ENCODE results near the gene SLC6A3. TPM values are rescaled to one million over a fixed set of nuclear protein-coding genes. Genes with fewer than 3 reads are reported as not detected.

Gene SLC6A3
- total and polyA plus RNA-seq, 9 of the 15 experiments (the other 6 are each of a cell fraction or from before 2014, with no cell fraction given) = not detected

GRCh38 chr5:1368756-1369155 lies 76.5 kb downstream of the SLC6A3 start (continued):
- TF ChIP-seq CHAMP1 (IDR thresholded peaks at IDR 0.05) (no peak), ZNF174 (CRISPR knock-in tag; IDR thresholded peaks at IDR 0.05) (no peak), PRPF4 (IDR thresholded peaks at IDR 0.05; ENCODE audit: insufficient read depth, low read depth, low read length, poor library complexity, severe bottlenecking) (no peak), ZKSCAN8 (CRISPR knock-in tag; IDR thresholded peaks at IDR 0.05) (no peak), NFRKB (IDR thresholded peaks at IDR 0.05; ENCODE audit: low read depth) (no peak), ZBTB26 (CRISPR knock-in tag; IDR thresholded peaks at IDR 0.05) (no peak)

- no TSS peak for BruUV-seq (replicated peaks)
- Histone ChIP-seq H3K4me1 (replicated peaks in 1 of 2; ENCODE audit: control insufficient read depth in 2 of 2, insufficient read depth in 2 of 2, low read length in 2 of 2) (no peaks in the 10 kb centered on the region; a peak in 1 of 5 replicates), H4K20me1 (replicated peaks; ENCODE audit: control insufficient read depth, insufficient read depth, low read length) (peaks cover 3% of the 10 kb centered on the region), H3K27me3 (ENCODE audit: control insufficient read depth in 2 of 2, insufficient read depth in 2 of 2, low read length in 2 of 2) (peaks cover 65 to 71% of the 10 kb centered on the region in 2 experiments), H3K27ac (ENCODE audit: extremely low read depth, low read depth, low read length) (no peak overlapping the region), H3K4me2 (ENCODE audit: insufficient read depth, low read length) (no peak overlapping the region), H3K4me3 (no peak overlapping the region), H3K36me3 (ENCODE audit: control insufficient read depth, insufficient read depth, low read length) (no peaks in the 10 kb centered on the region), H3K9me3 (replicated peaks; ENCODE audit: control insufficient read depth, insufficient read depth, low read depth, low read length) (no peaks in the 10 kb centered on the region), H2AFZ (ENCODE audit: low read depth, low read length) (no peak overlapping the region), H3K9ac (ENCODE audit: insufficient read depth in 1 of 2, low read depth in 2 of 2, low read length in 2 of 2) (no peak overlapping the region), H3K79me2 (ENCODE audit: control insufficient read depth, insufficient read depth, low read length) (no peaks in the 10 kb centered on the region), H3K9me1 (ENCODE audit: control insufficient read depth, insufficient read depth, low read length) (no peaks in the 10 kb centered on the region)
- CTCF ChIA-PET (ENCODE audit: low intra/inter-chr PET ratio) = no interaction called here
- in situ Hi-C loops (cut with MboI) (no loop called here), intact Hi-C loops (cut with micrococcal nuclease) (no loop called here)
- WGBS (ENCODE audit: insufficient coverage, low coverage, missing lambda C conversion rate) = 5% methylated on average over 7 of the region's 7 CpGs
- POLR2A ChIA-PET = no interaction called here
- FAIRE-seq (no peak), ATAC-seq (no peak), DNase-seq (ENCODE audit: extremely low read depth in 1 of 4, low spot score in 3 of 4) (no peak)
- TF ChIP-seq MAFF (IDR thresholded peaks at IDR 0.05; ENCODE audit: low read length) (no peak), CBX5 (IDR thresholded peaks at IDR 0.05; ENCODE audit: borderline replicate concordance, low read depth) (no peak), ZNF121 (CRISPR knock-in tag; conservative IDR thresholded peaks at IDR 0.05) (no peak), ZNF134 (CRISPR knock-in tag; conservative IDR thresholded peaks at IDR 0.05) (no peak), LCOR (CRISPR knock-in tag; IDR thresholded peaks at IDR 0.05) (no peak), SRSF1 (IDR thresholded peaks at IDR 0.05; ENCODE audit: low read depth, low read length) (no peak), XRCC5 (IDR thresholded peaks at IDR 0.05; ENCODE audit: low read depth, low read length) (no peak), SREBF2 (CRISPR knock-in tag; IDR thresholded peaks at IDR 0.05) (no peak), RBM17 (IDR thresholded peaks at IDR 0.05; ENCODE audit: borderline replicate concordance, low read depth, low read length) (no peak), SMC3 (conservative IDR thresholded peaks at IDR 0.05; ENCODE audit: insufficient read depth, low read depth, low read length) (no peak), SFPQ (IDR thresholded peaks at IDR 0.05; ENCODE audit: low read depth, low read length) (no peak), EZH2 (IDR thresholded peaks at IDR 0.05; ENCODE audit: borderline replicate concordance, low read depth, low read length) (no peak), CAMTA2 (CRISPR knock-in tag; conservative IDR thresholded peaks at IDR 0.05) (no peak)
These were observed 77.0 kb downstream of the SLC6A3 start for GRCh38 chr5:1368236-1368635.
